CD4-positive, CD25-positive, alpha-beta regulatory T cell (primary cell): ENCODE results near the gene FOXL1. TPM values are rescaled to one million over a fixed set of nuclear protein-coding genes. Genes with fewer than 3 reads are reported as not detected.

ENCODE experiments used
- ATAC-seq, 2 donors: fragments of 150-1000 bp; cut with Tn5 transposase; one replicate each; pipeline ENCODE4 v1.10.0; 2021; ENCODE audit warnings: low read depth in 2 of 2, moderate number of reproducible peaks in 2 of 2, moderate library complexity in 1 of 2
- DNase-seq, 3 donors: peaks; one replicate each; pipeline versions ENCODE4 v3.0.0 to v3.0.0-alpha.2; 2012 to 2022; ENCODE audit warnings: mixed read lengths in 1 of 3
- H3K27ac ChIP-seq: one replicate; pipeline ENCODE4 v1.7.0; 2013; ENCODE audit warnings: mild to moderate bottlenecking, low read length; ENCODE audit not compliant: insufficient read depth, poor library complexity, severe bottlenecking
- H3K27me3 ChIP-seq: one replicate; pipeline ENCODE4 v1.7.0; 2013; ENCODE audit warnings: low read length; ENCODE audit not compliant: control insufficient read depth, insufficient read depth
- H3K36me3 ChIP-seq: one replicate; pipeline ENCODE4 v1.7.0; 2013; ENCODE audit warnings: mild to moderate bottlenecking, low read length, moderate library complexity; ENCODE audit not compliant: control insufficient read depth, insufficient read depth
- H3K4me1 ChIP-seq: 2 replicates; pipeline ENCODE4 v1.7.0; 2013; ENCODE audit warnings: mild to moderate bottlenecking, low read length; ENCODE audit not compliant: insufficient read depth, control insufficient read depth, poor library complexity, severe bottlenecking
- H3K4me3 ChIP-seq: one replicate; pipeline ENCODE4 v1.7.0; 2013; ENCODE audit warnings: low read depth, mild to moderate bottlenecking, low read length, moderate library complexity
- H3K9me3 ChIP-seq, 2 experiments: 1 replicate in 1 of 2; 2 replicates in 1 of 2; pipeline ENCODE4 v1.7.0; 2013; ENCODE audit warnings: low read length in 2 of 2, mild to moderate bottlenecking in 1 of 2, moderate library complexity in 1 of 2; ENCODE audit not compliant: control insufficient read depth in 2 of 2
- H3K27ac Mint-ChIP-seq, 3 donors: one replicate each; pipeline ENCODE4 v1.8.0; 2020 to 2022; ENCODE audit warnings: mild to moderate bottlenecking in 3 of 3, mixed read lengths in 3 of 3, moderate library complexity in 2 of 3
- H3K27me3 Mint-ChIP-seq: one replicate; pipeline ENCODE4 v1.8.0; 2022; ENCODE audit warnings: mild to moderate bottlenecking, mixed read lengths
- H3K36me3 Mint-ChIP-seq: one replicate; pipeline ENCODE4 v1.8.0; 2020; ENCODE audit warnings: mixed read lengths
- H3K4me1 Mint-ChIP-seq, 4 donors: one replicate each; pipeline ENCODE4 v1.8.0; 2020 to 2022; ENCODE audit warnings: mixed read lengths in 4 of 4, mild to moderate bottlenecking in 1 of 4
- H3K4me3 Mint-ChIP-seq, 4 donors: one replicate each; pipeline ENCODE4 v1.8.0; 2020 to 2022; ENCODE audit warnings: mild to moderate bottlenecking in 4 of 4, mixed read lengths in 4 of 4, moderate library complexity in 3 of 4
- H3K9me3 Mint-ChIP-seq, 7 donors: one replicate each; pipeline ENCODE4 v1.8.0; 2020 to 2022; ENCODE audit warnings: mixed read lengths in 7 of 7, mild to moderate bottlenecking in 3 of 7, moderate library complexity in 2 of 7
- polyA plus RNA-seq, 4 donors: library from polyadenylated mRNA; unstranded; fragments of 300-500 nt; fragmentation: Illumina TruSeq; gene quantifications; one replicate each; pipeline ENCODE4 v1.2.3, GENCODE V29; 2021
- total RNA-seq: library from RNA; stranded (reverse); gene quantifications from one replicate; pipeline ENCODE4 v1.2.3, GENCODE V29; 2022

Gene FOXL1
- total and polyA plus RNA-seq, 5 donors from 2014 or later = not detected

- H3K4me1 ChIP-seq = no peaks in the 10 kb centered on the region
- Mint-ChIP-seq H3K36me3 (no peaks in the 10 kb centered on the region), H3K27ac (no peak overlapping the region), H3K27me3 (peaks cover 5% of the 10 kb centered on the region), H3K9me3 (no peaks in the 10 kb centered on the region), H3K4me3 (no peak overlapping the region), H3K4me1 (peaks cover 5 to 8% (median 6%) of the 10 kb centered on the region in 4 donors)
- no peak for DNase-seq
- H3K36me3 ChIP-seq = no peaks in the 10 kb centered on the region
- no peaks in the 10 kb centered on the region for H3K9me3 ChIP-seq
- ATAC-seq = no peak
- no peak overlapping the region for H3K27ac ChIP-seq
- no peak overlapping the region for H3K4me3 ChIP-seq
- no peaks in the 10 kb centered on the region for H3K27me3 ChIP-seq
Measured at GRCh38 chr16:86609661-86610060, 31.3 kb downstream of the FOXL1 start.

DNA sequence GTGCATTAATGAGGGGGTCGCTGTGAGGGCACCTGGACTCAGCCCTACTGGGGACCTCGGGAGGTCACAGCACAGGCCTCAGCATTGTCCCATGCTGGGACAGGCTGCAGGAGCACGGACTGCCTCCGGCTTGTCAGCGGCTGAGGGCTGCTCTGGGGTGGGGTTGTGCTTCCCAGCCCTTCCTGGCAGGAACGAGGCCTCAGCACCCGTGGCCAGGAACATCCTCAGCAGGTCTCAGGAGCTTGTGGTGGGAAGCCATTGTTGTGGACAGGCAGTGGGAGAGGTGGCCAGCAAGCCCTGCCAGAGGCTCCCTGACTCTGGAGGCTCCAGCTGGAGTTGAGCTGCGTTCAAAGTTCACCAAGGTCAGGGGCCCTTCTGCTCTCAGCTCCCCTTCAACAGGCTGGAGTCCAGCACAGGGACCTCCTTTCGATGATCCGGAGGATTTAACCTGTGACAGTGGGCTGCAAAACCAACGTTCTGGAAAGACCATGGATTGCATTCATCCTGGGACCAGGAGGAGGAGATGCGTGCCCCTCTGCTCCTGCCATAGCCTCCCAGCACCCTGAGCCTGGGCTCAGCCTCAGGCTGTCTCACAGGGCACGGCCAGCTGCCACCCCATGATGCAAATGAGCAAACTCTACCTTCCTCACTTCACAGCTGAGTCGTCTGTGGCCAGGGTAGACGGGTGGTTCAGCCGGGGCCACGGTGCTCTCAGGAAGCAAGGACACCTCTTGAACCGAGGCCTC lies 32.6 kb downstream of the FOXL1 start:
- H3K27ac Mint-ChIP-seq = no peak overlapping the region
- Histone ChIP-seq H3K4me3 (no peak overlapping the region), H3K27ac (no peak overlapping the region), H3K27me3 (no peaks in the 10 kb centered on the region), H3K36me3 (no peaks in the 10 kb centered on the region), H3K4me1 (no peaks in the 10 kb centered on the region), H3K9me3 (no peaks in the 10 kb centered on the region)
- peaks cover 5% of the 10 kb centered on the region for H3K27me3 Mint-ChIP-seq
- DNase-seq (no peak), ATAC-seq (no peak)
- H3K36me3 Mint-ChIP-seq = no peaks in the 10 kb centered on the region
- H3K9me3 Mint-ChIP-seq = no peaks in the 10 kb centered on the region
- H3K4me1 Mint-ChIP-seq = no peaks in the 10 kb centered on the region
- no peak overlapping the region for H3K4me3 Mint-ChIP-seq

DNA sequence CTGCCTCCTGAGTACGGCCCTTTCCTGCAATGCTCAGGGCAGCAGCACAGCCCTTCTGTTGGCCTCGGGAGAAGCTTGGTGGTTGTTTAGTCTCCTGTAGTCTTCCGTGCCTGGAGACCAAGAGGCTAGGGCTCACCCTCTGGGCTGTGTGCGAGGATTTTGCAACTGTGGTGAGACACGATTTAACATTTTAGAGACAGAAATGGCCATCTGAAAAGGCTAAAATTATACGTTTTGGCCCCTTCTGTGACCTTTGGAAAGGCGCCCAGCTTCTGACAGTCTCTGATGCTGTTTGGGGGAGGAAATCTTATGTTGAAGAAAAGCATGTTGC lies 33.1 kb downstream of the FOXL1 start:
- DNase-seq (no peak), ATAC-seq (no peak)
- peaks cover 5% of the 10 kb centered on the region for H3K27me3 Mint-ChIP-seq
- no peak overlapping the region for H3K4me3 ChIP-seq
- H3K4me3 Mint-ChIP-seq = no peak overlapping the region
- no peak overlapping the region for H3K27ac Mint-ChIP-seq
- no peak overlapping the region for H3K27ac ChIP-seq
- H3K9me3 Mint-ChIP-seq = no peaks in the 10 kb centered on the region
- H3K27me3 ChIP-seq = no peaks in the 10 kb centered on the region
- no peaks in the 10 kb centered on the region for H3K4me1 Mint-ChIP-seq
- H3K36me3 Mint-ChIP-seq = no peaks in the 10 kb centered on the region
- no peaks in the 10 kb centered on the region for H3K4me1 ChIP-seq
- no peaks in the 10 kb centered on the region for H3K9me3 ChIP-seq
- H3K36me3 ChIP-seq = no peaks in the 10 kb centered on the region

DNA sequence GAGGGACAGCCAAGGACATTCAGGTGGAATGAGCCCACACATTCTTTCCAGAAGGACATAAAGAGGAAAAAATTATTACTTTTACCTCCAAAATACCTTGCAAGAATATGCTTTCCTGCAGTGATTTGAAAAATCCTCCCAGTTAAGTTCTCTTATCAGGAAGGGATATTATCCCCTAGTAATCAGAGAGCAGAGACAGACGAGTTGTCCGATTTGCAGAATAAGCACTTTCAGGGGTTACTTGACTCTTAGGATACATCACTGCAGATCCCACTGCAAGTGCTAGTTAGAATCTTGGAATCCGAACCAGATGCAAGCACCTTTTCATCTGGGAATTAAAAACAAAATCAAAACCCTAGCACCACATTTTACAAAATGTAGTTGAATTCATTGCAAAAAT lies 33.6 kb downstream of the FOXL1 start:
- H3K36me3 ChIP-seq = no peaks in the 10 kb centered on the region
- H3K4me1 Mint-ChIP-seq = no peaks in the 10 kb centered on the region
- H3K4me3 ChIP-seq = no peak overlapping the region
- DNase-seq (no peak), ATAC-seq (no peak)
- H3K36me3 Mint-ChIP-seq = no peaks in the 10 kb centered on the region
- H3K27me3 ChIP-seq = no peaks in the 10 kb centered on the region
- no peak overlapping the region for H3K4me3 Mint-ChIP-seq
- H3K4me1 ChIP-seq = no peaks in the 10 kb centered on the region
- H3K27ac ChIP-seq = no peak overlapping the region
- H3K9me3 Mint-ChIP-seq = no peaks in the 10 kb centered on the region
- H3K9me3 ChIP-seq = no peaks in the 10 kb centered on the region
- H3K27me3 Mint-ChIP-seq = peaks cover 5% of the 10 kb centered on the region
- H3K27ac Mint-ChIP-seq = no peak overlapping the region

DNA sequence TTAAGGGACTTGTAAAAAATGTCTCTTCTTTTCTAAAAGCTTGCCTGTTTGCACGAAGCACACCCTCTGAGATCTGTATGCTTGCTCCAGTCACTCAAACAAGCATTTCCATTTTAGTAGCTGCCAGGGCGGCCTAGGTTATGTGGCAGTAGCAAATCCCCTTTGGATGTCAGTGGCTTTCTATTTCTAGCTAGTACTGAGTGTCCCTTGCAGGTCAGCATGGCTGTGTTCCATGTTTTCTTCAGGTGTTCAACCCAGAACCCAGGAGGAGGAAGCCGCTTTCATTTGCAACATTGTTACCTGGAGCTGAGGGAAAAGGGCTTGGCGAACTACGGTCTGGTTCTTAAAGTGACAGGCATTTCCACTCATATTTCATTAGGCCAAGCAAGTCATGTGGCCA lies 36.4 kb downstream of the FOXL1 start:
- H3K36me3 Mint-ChIP-seq = no peaks in the 10 kb centered on the region
- H3K4me1 Mint-ChIP-seq = no peaks in the 10 kb centered on the region
- Histone ChIP-seq H3K36me3 (no peaks in the 10 kb centered on the region), H3K4me1 (no peaks in the 10 kb centered on the region), H3K9me3 (no peaks in the 10 kb centered on the region), H3K27me3 (no peaks in the 10 kb centered on the region), H3K27ac (no peak overlapping the region), H3K4me3 (no peak overlapping the region)
- H3K9me3 Mint-ChIP-seq = no peaks in the 10 kb centered on the region
- H3K27ac Mint-ChIP-seq = no peak overlapping the region
- ATAC-seq = no peak
- H3K4me3 Mint-ChIP-seq = no peak overlapping the region
- H3K27me3 Mint-ChIP-seq = peaks cover 5% of the 10 kb centered on the region
- no peak for DNase-seq

DNA sequence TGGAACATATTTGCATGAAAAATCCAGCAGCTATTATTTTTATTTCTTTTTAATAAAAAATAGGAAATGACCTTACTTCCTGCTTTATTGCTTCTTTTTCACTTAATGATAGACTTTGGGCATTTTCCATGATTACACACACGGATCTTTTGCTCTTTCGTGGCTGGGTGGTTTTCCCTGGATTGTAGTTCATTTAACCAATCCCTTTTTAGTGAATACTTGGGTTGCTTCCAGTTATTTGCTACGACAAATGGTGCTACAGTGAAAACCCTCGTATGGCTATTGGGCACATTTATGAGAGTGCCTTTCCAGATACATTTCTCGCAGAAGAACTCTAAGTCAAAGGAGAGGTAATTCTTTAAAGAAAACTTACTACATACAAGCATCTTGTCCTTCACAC lies 38.6 kb downstream of the FOXL1 start:
- H3K27me3 Mint-ChIP-seq = peaks cover 5% of the 10 kb centered on the region
- no peak for DNase-seq
- Histone ChIP-seq H3K36me3 (no peaks in the 10 kb centered on the region), H3K27ac (no peak overlapping the region), H3K4me3 (no peak overlapping the region), H3K9me3 (no peaks in the 10 kb centered on the region), H3K4me1 (no peaks in the 10 kb centered on the region), H3K27me3 (no peaks in the 10 kb centered on the region)
- H3K4me1 Mint-ChIP-seq = no peaks in the 10 kb centered on the region
- H3K27ac Mint-ChIP-seq = no peak overlapping the region
- no peaks in the 10 kb centered on the region for H3K36me3 Mint-ChIP-seq
- no peaks in the 10 kb centered on the region for H3K9me3 Mint-ChIP-seq
- no peak overlapping the region for H3K4me3 Mint-ChIP-seq
- no peak for ATAC-seq

DNA sequence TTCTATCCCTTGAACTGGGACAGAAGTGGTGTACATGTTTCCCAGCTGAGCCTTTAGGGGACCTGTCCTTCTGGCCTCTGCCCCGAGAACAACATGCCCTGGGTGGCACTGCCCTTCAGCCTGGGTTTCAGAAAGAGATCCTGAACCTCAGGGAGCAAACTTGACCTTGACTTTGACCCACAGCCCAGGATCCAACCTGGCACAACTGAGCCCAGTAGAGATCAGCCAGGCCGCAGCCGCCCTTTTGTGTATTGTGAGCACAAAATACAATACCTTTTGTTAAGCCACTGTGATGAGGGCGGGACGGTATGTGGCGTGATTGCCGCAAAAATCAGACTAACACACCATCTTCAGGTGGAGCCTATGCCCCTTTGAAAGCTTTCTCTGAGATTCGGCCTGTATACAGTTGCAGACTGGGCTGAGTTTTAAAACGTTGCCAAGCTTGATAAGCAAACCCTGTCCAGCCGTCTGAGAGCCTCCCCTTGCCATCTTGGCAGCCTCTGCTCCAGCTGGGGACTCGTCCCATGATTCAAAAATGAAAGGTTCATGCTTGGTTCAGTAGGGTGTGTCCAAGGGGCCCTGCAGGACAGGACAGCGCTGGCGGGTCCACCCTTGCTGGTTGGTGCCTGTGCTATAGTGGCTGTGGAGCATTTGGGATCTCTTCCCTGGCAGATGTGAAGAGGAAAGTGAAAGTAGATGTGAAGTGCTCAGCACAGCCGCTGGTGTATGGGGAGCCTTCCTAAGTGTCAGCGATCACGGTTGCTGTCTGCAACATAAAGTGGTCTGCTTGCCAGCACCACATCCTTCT lies 40.3 kb downstream of the FOXL1 start:
- Mint-ChIP-seq H3K9me3 (no peaks in the 10 kb centered on the region), H3K4me3 (no peak overlapping the region), H3K27ac (no peak overlapping the region), H3K4me1 (no peaks in the 10 kb centered on the region), H3K27me3 (peaks cover 4% of the 10 kb centered on the region), H3K36me3 (no peaks in the 10 kb centered on the region)
- DNase-seq (no peak), ATAC-seq (no peak)
- H3K27ac ChIP-seq = no peak overlapping the region
- no peaks in the 10 kb centered on the region for H3K4me1 ChIP-seq
- H3K27me3 ChIP-seq = no peaks in the 10 kb centered on the region
- no peaks in the 10 kb centered on the region for H3K36me3 ChIP-seq
- no peaks in the 10 kb centered on the region for H3K9me3 ChIP-seq
- H3K4me3 ChIP-seq = no peak overlapping the region
